Prostate gland (tissue), 2 donors: ENCODE results near the gene CELA3A. TPM values are rescaled to one million over a fixed set of nuclear protein-coding genes. Genes with fewer than 3 reads are reported as not detected.

Experiments
- DNase-seq: peaks from one replicate; pipeline ENCODE4 v3.0.0-alpha.2; 2019; ENCODE audit warnings: low spot score
- H3K27ac ChIP-seq, 2 donors: fragments of 200-600 bp; sonication (generic); 2 replicates each; pipeline ENCODE4 v1.5.1; 2017 to 2019
- H3K27me3 ChIP-seq: fragments of 200-600 bp; sonication (generic); replicated peaks from 2 replicates; pipeline ENCODE4 v1.5.1; 2019; ENCODE audit not compliant: insufficient read depth
- H3K36me3 ChIP-seq, 2 donors: fragments of 200-600 bp; sonication (generic); 1 replicate in 1 of 2; 2 replicates in 1 of 2; pipeline versions ENCODE4 v1.5.1 to v1.8.1; 2017 to 2019
- H3K4me1 ChIP-seq: fragments of 200-600 bp; sonication (generic); replicated peaks from 2 replicates; pipeline ENCODE4 v1.5.1; 2019
- H3K4me3 ChIP-seq, 2 donors: fragments of 200-600 bp; sonication (generic); 2 replicates each; pipeline ENCODE4 v1.5.1; 2017 to 2019
- H3K9me3 ChIP-seq: fragments of 200-600 bp; sonication (generic); 2 replicates; pipeline ENCODE4 v1.5.1; 2017
- CTCF ChIP-seq, 4 experiments: fragments of 200-600 bp in 2 of 4; fragments of 450-650 bp in 2 of 4; sonication (generic) in 2 of 4; IDR thresholded peaks; 1 replicate in 3 of 4; 2 replicates in 1 of 4; pipeline ENCODE4 v1.5.1; 2016 to 2019; ENCODE audit warnings: antibody characterized with exemption in 4 of 4, mild to moderate bottlenecking in 2 of 4, moderate library complexity in 2 of 4
- POLR2A ChIP-seq: fragments of 450-650 bp; IDR thresholded peaks from one replicate; pipeline ENCODE4 v1.6.1; 2016; ENCODE audit warnings: antibody characterized with exemption, mild to moderate bottlenecking
- POLR2AphosphoS5 ChIP-seq: sonication (generic); formaldehyde crosslinking; IDR thresholded peaks from one replicate; pipeline ENCODE4 v1.6.1; 2017; ENCODE audit warnings: antibody characterized with exemption
- WGBS: methylation state at CpG from one replicate; pipeline ENCODE4 v1.1.5; 2018; 5-methylcytosine and 5-hydroxymethylcytosine counted together
- intact Hi-C: fragments of 100-400 bp; cut with DNase I; formaldehyde crosslinking; loops from one replicate; pipeline ENCODE4 v1.14.2; 2022
- total RNA-seq, 2 donors: library from RNA; depleted of rRNA; stranded (reverse); fragments of >200 nt; gene quantifications; one replicate each; pipeline ENCODE4 v1.1.0, GENCODE V29; 2016

The CELA3A gene, protein sequence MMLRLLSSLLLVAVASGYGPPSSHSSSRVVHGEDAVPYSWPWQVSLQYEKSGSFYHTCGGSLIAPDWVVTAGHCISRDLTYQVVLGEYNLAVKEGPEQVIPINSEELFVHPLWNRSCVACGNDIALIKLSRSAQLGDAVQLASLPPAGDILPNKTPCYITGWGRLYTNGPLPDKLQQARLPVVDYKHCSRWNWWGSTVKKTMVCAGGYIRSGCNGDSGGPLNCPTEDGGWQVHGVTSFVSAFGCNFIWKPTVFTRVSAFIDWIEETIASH
- total RNA-seq = not detected

DNA sequence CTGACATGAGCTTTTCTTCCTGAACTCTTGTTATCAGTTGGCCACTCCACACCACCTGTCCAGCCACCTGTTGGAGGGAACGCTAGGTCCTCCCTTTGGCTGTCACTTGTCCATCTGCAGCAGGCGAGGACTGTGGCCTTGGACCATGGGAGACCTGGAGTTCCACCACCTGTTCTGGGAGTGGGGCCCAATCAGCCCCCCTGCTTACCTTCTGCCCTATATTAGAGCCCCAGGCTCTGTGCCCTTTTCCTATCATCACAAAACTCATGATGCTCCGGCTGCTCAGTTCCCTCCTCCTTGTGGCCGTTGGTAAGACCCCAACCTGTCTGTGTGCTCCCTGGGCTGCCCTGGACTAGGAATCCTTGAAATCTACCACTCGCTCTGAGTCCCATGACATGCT lies at the start of gene CELA3A:
CELA3A (plus strand) TSS at position 249 of the 400 bp plus-strand sequence; CDS start at position 267, 18 bp downstream.
- Histone ChIP-seq H3K27me3 (no peaks in the 10 kb centered on the region), H3K36me3 (no peaks in the 10 kb centered on the region), H3K27ac (no peak within 1 kb of the TSS), H3K9me3 (no peaks in the 10 kb centered on the region), H3K4me1 (no peaks in the 10 kb centered on the region), H3K4me3 (no peak within 1 kb of the TSS)
- intact Hi-C loops = no loop called here
- DNase-seq = no peak
- TF ChIP-seq POLR2AphosphoS5 (no peak), CTCF (IDR thresholded peaks at IDR 0.05) (no peak), POLR2A (no peak)
- WGBS = 80% methylated on average over 5 of the region's 5 CpGs

GRCh38 chr1:21952786-21953520 lies 48.5 kb upstream of the CELA3A start:
- H3K27ac ChIP-seq = no peak overlapping the region
- TF ChIP-seq POLR2AphosphoS5 (no peak), CTCF (IDR thresholded peaks at IDR 0.05) (no peak), POLR2A (no peak)
- no peak overlapping the region for H3K4me3 ChIP-seq
- no peaks in the 10 kb centered on the region for H3K27me3 ChIP-seq
- H3K36me3 ChIP-seq = no peaks in the 10 kb centered on the region
- DNase-seq = no peak
- intact Hi-C loops = no loop called here
- peaks cover 6% of the 10 kb centered on the region for H3K4me1 ChIP-seq
- H3K9me3 ChIP-seq = no peaks in the 10 kb centered on the region
- WGBS = 74% methylated on average over 6 of the region's 6 CpGs

DNA sequence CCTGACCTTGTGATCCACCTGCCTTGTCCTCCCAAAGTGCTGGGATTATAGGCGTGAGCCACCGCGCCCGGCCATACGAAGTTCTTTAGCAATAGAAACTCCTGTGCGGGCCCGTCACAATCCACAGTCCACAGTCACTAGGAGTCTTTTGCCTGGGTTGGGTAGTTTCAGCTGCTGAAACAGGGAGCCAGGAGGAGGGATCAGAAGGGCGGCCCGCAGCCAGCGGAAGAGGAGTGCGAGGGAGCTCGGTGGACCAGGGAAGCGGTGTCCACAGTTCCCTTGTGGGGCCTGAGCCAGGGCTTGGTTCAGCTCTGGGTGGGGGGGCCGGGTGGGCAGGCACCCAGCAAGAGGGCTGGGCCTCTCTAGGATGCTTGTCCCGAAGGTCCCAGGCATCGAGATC lies 46.4 kb upstream of the CELA3A start:
- no peaks in the 10 kb centered on the region for H3K9me3 ChIP-seq
- H3K36me3 ChIP-seq = no peaks in the 10 kb centered on the region
- no peaks in the 10 kb centered on the region for H3K27me3 ChIP-seq
- DNase-seq = no peak
- H3K27ac ChIP-seq = no peak overlapping the region
- intact Hi-C loops = no loop called here
- H3K4me3 ChIP-seq = no peak overlapping the region
- TF ChIP-seq POLR2A (no peak), POLR2AphosphoS5 (no peak), CTCF (IDR thresholded peaks at IDR 0.05) (no peak)
- WGBS = 65% methylated on average over 9 of the region's 16 CpGs
- peaks cover 6% of the 10 kb centered on the region for H3K4me1 ChIP-seq

GRCh38 chr1:21955501-21956281 lies 45.8 kb upstream of the CELA3A start:
- no peak for DNase-seq
- H3K27me3 ChIP-seq = no peaks in the 10 kb centered on the region
- intact Hi-C loops = no loop called here

More at GRCh38 chr1:21955501-21956281, 45.8 kb upstream of the CELA3A start:
- no peak for TF ChIP-seq POLR2A
- no peak for TF ChIP-seq POLR2AphosphoS5
- TF ChIP-seq CTCF (IDR thresholded peaks at IDR 0.05) = no peak
- 64% methylated on average over 9 of the region's 9 CpGs for WGBS
- H3K27ac ChIP-seq = no peak overlapping the region
- peaks cover 6% of the 10 kb centered on the region for H3K4me1 ChIP-seq
- no peak overlapping the region for H3K4me3 ChIP-seq
- no peaks in the 10 kb centered on the region for H3K9me3 ChIP-seq
- H3K36me3 ChIP-seq = no peaks in the 10 kb centered on the region
